Activated CD8-positive, alpha-beta T cell treated with anti-CD3 and anti-CD28 coated beads for 36 hours (primary cell): ENCODE measurements around the gene COX6B2. TPM values are rescaled to one million over a fixed set of nuclear protein-coding genes. Genes with fewer than 3 reads are reported as not detected.
A peak's percentile ranks its signal among the peaks of the same experiment; 100 is the strongest.

ENCODE experiments used
- ATAC-seq: fragments of 200-7000 bp; cut with Tn5 transposase; one replicate; pipeline ENCODE4 v1.10.0; 2021; ENCODE audit warnings: mild to moderate bottlenecking, moderate library complexity
- CTCF ChIA-PET: fragments of 350-600 bp; sonication (Branson Sonifier 250); formaldehyde crosslinking; loops from one replicate; lab custom pipeline; 2021; ENCODE audit warnings: antibody characterized with exemption; lab: Charles Lee
- POLR2A ChIA-PET: fragments of 350-600 bp; sonication (Branson Sonifier 250); formaldehyde crosslinking; loops from one replicate; lab custom pipeline; 2021; ENCODE audit warnings: antibody characterized with exemption; lab: Charles Lee
- DNase-seq: peaks from one replicate; pipeline ENCODE4 v3.0.0-alpha.2; 2020
- H3K27ac Mint-ChIP-seq: one replicate; pipeline ENCODE4 v1.8.0; 2021; ENCODE audit warnings: mild to moderate bottlenecking, mixed read lengths
- H3K27me3 Mint-ChIP-seq: one replicate; pipeline ENCODE4 v1.8.0; 2021; ENCODE audit warnings: mixed read lengths
- H3K36me3 Mint-ChIP-seq: one replicate; pipeline ENCODE4 v1.8.0; 2021; ENCODE audit warnings: low read depth, mixed read lengths
- H3K4me1 Mint-ChIP-seq: one replicate; pipeline ENCODE4 v1.8.0; 2021; ENCODE audit warnings: low read depth, mixed read lengths
- H3K4me3 Mint-ChIP-seq: one replicate; pipeline ENCODE4 v1.8.0; 2021; ENCODE audit warnings: mild to moderate bottlenecking, moderate library complexity, mixed read lengths
- H3K9me3 Mint-ChIP-seq: one replicate; pipeline ENCODE4 v1.8.0; 2021; ENCODE audit warnings: mixed read lengths
- CTCF ChIP-seq: fragments of 200-600 bp; IDR thresholded peaks from one replicate; pipeline ENCODE4 v1.8.0; 2022; ENCODE audit warnings: antibody characterized with exemption, mild to moderate bottlenecking
- intact Hi-C: fragments of 100-400 bp; cut with micrococcal nuclease; formaldehyde crosslinking; loops from one replicate; pipeline ENCODE4 v1.10.0; 2022
- total RNA-seq, 2 experiments: library from RNA; stranded (reverse); gene quantifications; one replicate each; pipeline ENCODE4 v1.2.3, GENCODE V29; 2021

COX6B2 gene
- total RNA-seq, 2 experiments from 2014 or later, result not detected

GRCh38 chr19:55316646-55317045, 37.9 kb downstream of the COX6B2 start:
- ChIA-PET CTCF (interaction anchor here (1.9 kb wide), 1 partner anchor 15 kb away, joined by 10 read pairs; no protein-coding TSS in a partner anchor), POLR2A (no interaction called here)
- H3K27me3 Mint-ChIP-seq, result no peaks in the 10 kb centered on the region
- no peaks in the 10 kb centered on the region for H3K36me3 Mint-ChIP-seq
- H3K9me3 Mint-ChIP-seq, result no peaks in the 10 kb centered on the region
- ATAC-seq (no peak), DNase-seq (no peak)
- no peaks in the 10 kb centered on the region for H3K4me1 Mint-ChIP-seq
- no peak overlapping the region for H3K4me3 Mint-ChIP-seq
- no peak overlapping the region for H3K27ac Mint-ChIP-seq
- intact Hi-C loops, result no loop called here
- no peak for TF ChIP-seq CTCF

- intact Hi-C loops, result no loop called here
- no peak overlapping the region for H3K27ac Mint-ChIP-seq
- DNase-seq (no peak), ATAC-seq (no peak)
- no peaks in the 10 kb centered on the region for H3K27me3 Mint-ChIP-seq
- no peaks in the 10 kb centered on the region for H3K4me1 Mint-ChIP-seq
- H3K4me3 Mint-ChIP-seq, result no peak overlapping the region
- ChIA-PET POLR2A (interaction anchor here (1.2 kb wide), 1 partner anchor 33 kb away, joined by 3 read pairs; no protein-coding TSS in a partner anchor), CTCF (no interaction called here)
- no peaks in the 10 kb centered on the region for H3K36me3 Mint-ChIP-seq
- H3K9me3 Mint-ChIP-seq, result no peaks in the 10 kb centered on the region
- TF ChIP-seq CTCF, result no peak
Observed at GRCh38 chr19:55315956-55316525, 38.5 kb downstream of the COX6B2 start.

GRCh38 chr19:55314396-55314795, 40.1 kb downstream of the COX6B2 start:
- no peak for DNase-seq
- CTCF ChIA-PET, result interaction anchor here (1.9 kb wide), 1 partner anchor 13 kb away, joined by 7 read pairs; no protein-coding TSS in a partner anchor
- Mint-ChIP-seq H3K9me3 (no peaks in the 10 kb centered on the region), H3K27me3 (no peaks in the 10 kb centered on the region), H3K27ac (no peak overlapping the region), H3K4me1 (no peaks in the 10 kb centered on the region), H3K36me3 (no peaks in the 10 kb centered on the region), H3K4me3 (no peak overlapping the region)
- ATAC-seq, result peak; percentile 24
- intact Hi-C loops, result no loop called here
- POLR2A ChIA-PET, result interaction anchor here (1.4 kb wide), 1 partner anchor 13 kb away, joined by 4 read pairs; no protein-coding TSS in a partner anchor
- TF ChIP-seq CTCF, result no peak

GRCh38 chr19:55312621-55313512, 41.7 kb downstream of the COX6B2 start:
- ATAC-seq (no peak), DNase-seq (no peak)
- Mint-ChIP-seq H3K27me3 (no peaks in the 10 kb centered on the region), H3K4me1 (no peaks in the 10 kb centered on the region), H3K36me3 (no peaks in the 10 kb centered on the region), H3K27ac (no peak overlapping the region), H3K9me3 (no peaks in the 10 kb centered on the region), H3K4me3 (no peak overlapping the region)
- ChIA-PET CTCF (interaction anchor here (1.5 to 1.9 kb wide), 2 partner anchors 11 kb away, joined by 3 to 7 read pairs; no protein-coding TSS in a partner anchor), POLR2A (interaction anchor here (0.9 to 1.4 kb wide), 3 partner anchors 12 to 93 kb away, joined by 3 to 4 read pairs (median 3); no protein-coding TSS in a partner anchor)
- no peak for TF ChIP-seq CTCF
- intact Hi-C loops, result no loop called here
